HG03457 (cell line): ENCODE measurements around the gene UBP1.
"Not testable (repeated sequence)": the region's sequence is repeated elsewhere in the genome, so short reads cannot be mapped to it uniquely, and the experiment has no call there.

Source experiments
- ATAC-seq: cut with Tn5 transposase; IDR thresholded peaks from one replicate; pipeline ENCODE4 v1.9.1; 2021; ENCODE audit warnings: moderate number of reproducible peaks; ENCODE audit not compliant: unreplicated experiment

Gene UBP1

DNA sequence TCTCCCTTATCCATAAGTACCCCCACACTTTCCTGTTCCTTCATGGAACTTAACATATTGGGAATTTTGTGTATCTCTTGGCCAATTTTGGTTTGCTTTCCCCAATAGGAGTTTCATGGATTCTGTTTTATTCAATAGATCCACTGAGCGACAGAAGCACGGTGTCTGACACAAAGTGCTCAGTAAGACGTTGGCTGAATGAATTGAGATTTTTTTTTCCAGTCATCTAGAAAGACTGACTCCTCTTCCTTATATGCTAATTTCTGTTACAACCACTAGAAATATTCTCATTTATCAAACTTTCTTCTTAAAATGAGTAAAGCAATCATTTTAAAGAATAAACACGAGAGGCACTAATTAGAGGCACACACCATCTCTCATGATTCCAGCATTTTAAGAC lies 48.1 kb downstream of the UBP1 start:
- no peak for ATAC-seq

DNA sequence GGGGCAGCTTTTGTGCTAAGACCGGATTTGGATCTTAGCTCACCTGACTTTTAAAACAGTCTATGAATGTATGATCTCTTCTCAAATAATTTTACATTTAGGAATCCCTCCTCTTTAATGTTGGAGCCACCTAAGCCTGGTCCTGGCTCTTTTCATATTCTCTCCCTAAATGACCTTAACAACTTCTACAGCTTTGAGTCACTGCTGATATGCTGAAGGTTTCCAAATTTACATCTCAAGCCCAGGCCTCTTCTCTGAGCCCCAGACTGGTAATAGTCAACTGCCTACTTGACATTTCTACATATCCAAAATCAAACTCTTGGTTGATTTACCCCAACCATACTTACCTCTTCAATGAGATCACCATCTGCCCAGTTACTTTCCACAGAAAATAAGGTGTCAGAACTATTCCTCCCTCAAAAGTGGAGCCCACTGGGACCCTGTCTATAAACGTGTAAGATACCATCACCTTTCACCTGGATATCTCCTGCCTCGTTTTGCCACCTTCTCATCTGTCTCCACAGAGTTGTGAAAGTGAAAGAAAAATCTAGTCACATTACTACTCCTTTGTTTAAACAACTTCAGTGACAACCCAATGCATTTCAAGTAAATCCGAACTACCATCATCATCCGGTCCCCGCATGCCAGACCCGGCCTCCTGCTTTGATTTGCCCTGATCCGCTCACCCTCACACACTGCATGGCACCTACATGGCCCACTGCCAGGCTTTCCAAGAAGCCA lies 48.8 kb downstream of the UBP1 start:
- ATAC-seq = no peak

DNA sequence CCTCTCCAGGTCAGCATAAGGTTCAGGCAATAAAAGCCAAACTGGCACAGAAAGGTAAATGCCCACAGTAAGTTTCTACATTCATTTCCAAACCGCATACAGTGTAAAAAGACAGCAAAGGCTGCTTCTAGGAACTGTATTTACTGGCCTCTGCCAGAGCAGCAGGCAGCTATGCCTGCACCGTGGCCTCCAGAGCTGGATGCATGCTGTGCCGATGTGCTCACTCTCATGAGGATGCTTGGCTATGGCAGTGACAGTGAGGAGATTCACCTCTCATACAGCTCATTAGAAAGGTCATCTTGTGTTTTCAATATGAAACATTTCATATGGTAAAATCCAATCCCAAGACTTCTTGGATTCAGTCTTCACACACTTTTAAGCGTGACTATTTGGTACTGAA lies 50.3 kb downstream of the UBP1 start:
- ATAC-seq = no peak

DNA sequence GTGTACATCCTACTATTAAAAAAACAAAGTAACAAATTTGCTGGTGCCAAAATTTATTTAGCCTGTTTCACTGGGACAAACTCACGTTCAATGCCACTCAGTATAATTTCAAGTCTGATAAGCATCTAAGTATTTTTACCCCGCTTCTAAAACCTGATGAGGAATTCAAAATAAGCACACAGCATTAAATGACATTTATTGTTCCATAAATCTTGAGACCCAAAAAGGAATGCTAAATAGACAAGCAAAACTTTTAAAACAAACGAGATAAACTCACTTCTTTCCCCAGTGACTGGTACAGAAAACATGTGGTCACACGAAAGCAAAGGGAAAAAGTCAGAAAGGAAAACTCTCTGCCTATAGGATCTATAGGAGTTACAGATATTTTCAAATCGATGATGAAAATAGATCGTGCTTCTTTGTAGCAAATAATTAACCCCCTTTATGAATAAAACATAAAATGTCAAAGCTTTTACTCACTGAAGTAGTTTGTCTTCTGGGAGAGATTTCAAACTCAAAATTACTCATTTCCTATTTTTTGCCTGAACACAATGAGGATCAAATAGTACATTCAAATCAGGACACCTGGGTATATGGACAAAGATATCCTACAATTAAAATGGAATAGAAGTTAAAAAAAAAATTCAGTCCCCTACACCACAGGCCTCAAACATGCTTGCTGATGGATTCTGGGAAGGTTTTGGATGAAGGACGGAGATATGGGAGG lies 51.7 kb downstream of the UBP1 start:
- ATAC-seq = no peak

DNA sequence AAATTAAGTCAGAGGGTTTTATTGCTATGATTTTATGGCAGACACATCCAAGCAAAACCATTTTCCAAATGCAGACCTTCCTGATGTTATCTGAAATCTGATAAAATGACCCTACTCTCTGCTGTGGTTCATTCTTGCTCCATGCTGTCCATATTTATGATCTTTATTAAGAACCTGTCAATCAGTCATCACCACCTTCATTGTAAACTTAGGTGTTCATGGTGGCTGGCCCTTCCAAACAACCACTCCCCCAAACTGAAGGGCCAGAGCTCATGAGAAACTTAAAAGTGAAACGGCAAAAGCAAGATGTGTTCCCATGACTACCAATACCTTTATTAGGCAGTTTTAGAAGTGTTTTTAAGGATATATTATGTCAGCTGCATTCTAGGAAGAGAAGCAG lies 53.6 kb downstream of the UBP1 start:
- no peak for ATAC-seq

DNA sequence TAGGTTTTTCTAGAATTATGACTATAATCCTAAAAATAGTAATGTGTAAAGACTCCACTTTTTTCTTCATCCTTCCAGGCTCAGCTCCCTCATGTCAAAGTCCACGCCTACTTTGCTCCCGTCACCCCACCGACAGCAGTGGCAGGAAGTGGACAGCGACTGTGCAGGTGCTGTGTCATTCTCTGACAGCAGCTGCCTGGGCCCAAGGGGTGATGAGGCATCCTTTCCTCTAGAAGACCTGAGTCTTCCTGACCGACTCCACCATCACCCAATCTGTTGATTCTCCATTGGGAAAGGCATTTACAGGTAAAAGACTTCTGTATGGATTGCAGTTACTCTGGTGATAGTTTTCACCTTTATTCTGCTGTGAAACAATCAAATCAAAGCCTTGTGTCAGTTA lies 54.8 kb downstream of the UBP1 start:
- ATAC-seq = no peak

DNA sequence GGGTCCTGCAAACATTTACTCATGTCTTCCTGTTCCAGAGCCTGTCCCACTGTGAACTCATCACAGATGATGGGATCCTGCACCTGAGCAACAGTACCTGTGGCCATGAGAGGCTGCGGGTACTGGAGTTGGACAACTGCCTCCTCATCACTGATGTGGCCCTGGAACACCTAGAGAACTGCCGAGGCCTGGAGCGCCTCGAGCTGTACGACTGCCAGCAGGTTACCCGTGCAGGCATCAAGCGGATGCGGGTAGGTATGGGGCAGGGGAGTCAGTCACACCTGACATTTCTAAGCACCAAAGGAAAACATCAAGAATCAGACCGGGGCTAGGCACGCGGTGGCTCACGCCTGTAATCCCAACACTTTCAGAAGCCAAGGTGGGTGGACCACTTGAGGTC lies 56.3 kb downstream of the UBP1 start:
- no peak for ATAC-seq

DNA sequence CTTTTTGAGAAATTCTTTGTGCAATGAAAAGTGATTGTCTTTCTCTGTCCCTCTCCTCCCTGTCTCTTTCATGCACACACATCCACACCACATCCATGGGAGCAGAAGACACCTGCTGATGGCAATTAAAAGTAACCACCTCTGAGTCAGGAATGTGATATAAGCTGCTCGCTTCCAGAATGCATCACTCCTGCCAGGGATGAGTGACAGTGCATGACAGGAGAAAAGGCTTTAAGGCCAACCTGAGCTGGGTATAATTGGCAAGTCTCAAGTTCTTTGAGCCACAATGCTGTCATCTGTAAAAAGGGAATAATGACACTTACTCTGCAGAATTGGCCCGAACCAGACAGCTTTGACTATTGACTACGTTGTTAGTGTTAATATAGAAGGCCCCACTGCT lies 59.6 kb downstream of the UBP1 start:
- no peak for ATAC-seq

DNA sequence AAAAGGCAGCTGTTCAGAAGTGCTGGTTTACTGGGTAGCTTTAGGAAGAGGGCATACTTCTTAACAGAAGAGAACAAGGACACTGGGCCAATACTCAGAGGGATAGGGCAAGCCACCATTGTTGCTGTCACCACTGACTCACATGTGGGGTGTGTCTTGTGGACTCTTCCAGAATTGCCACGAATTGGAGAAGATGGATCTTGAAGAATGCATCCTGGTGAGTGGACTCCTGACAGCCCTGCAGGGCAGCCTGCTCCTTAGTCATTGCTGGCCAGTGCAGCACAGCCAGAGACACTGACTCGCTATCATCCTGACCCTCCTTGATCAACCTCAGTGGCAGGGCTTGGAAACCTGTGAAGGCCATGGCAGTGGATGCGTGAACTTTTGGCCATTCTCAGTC lies 62.3 kb downstream of the UBP1 start:
- ATAC-seq = no peak

DNA sequence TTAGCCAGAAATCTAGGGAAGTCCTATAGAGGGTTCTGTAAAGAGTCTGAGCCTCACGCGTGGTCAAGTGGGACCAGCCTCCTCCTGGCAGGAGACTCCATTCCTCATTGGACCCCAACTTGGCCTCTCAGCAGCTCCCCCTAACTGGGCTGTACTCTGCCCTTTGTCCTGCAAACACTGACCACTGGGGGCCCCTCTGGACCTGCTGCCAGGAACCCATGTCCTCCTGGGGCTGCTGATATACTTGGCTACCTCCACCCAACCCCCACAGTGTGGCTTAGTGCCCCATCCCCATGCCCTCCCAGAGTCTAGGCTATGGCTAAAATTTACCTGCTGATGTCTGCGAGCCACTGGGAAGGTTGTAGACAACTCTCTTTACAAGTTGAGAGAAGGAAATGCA lies 62.7 kb downstream of the UBP1 start:
- no peak for ATAC-seq

DNA sequence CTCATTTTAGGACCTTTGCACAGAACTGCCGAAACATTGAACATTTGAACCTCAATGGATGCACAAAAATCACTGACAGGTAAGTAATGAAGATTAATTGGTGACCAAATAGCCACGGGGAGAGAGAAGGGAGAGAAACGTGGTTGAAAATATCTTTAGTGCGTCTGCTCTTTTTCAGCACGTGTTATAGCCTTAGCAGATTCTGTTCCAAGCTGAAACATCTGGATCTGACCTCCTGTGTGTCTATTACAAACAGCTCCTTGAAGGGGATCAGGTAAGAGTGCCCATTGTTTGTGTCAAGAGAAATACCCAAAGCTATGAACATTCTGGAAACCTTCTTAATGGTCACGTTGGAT lies 67.1 kb downstream of the UBP1 start:
- ATAC-seq = no peak

DNA sequence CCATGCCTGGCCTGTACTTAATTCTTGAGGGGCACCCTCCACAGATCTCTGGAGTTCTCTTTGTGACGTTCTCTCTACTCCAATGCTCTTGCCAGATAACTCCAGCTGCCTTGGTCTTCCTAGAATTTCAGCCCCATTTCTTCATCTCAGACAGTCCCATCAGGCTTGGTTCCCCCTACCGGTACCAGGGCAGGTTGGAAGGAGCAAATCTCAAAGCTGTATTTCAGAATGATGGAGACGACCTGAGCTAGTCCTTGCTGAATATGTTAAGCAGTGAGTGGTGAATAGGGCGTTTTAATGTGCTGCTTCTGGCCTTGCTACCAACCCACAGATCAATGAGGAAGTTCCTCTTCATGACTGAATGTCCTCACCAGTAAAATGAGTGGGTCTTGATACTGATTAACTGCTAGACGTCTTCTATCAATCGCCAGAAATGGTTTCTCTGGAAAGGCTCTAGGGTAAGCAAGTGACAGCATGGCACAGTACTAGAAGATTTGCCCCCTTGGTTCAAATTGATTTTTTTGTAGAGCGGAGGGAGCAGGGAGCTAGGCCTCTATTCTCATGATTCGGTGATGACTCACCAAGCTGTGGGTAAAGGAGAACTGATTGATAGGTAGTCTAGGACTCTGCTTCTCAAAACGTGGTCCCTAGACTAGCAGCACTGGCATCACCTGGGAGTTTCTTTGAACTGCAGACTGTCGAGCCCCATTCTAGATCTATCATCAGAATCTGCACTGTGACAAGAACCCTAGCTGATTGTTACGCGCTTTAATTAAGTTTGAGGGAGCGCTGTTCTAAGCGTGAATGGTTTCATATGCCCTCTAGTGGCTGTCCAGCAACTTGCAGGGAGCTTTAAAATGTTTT lies 67.8 kb downstream of the UBP1 start:
- no peak for ATAC-seq

DNA sequence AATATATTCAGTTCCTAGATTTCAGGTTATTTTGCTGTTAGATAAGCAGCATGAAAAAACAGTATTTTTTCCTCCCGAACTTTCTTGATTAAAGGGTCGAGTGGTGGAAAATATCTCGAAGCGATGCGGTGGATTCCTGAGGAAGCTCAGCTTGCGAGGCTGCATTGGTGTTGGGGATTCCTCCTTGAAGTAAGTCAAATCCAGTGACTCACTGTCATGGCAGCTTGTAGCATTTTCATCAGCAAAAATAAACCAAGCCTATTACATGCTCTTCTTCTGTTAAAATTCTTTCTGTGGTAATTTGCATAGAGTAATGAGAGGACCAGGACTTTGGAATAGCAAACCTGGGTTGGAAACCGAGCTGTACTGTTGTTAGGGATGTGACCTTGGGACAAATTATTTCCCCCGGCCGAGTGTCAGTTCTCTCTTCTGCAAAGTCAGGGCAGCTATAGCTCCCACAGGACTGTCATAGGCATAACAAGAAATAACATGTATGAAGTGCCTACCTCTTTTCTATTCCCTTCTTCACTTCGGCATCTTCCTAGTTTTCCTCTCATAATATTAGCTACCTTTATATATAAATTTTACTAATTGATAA lies 75.6 kb downstream of the UBP1 start:
- ATAC-seq = no peak

DNA sequence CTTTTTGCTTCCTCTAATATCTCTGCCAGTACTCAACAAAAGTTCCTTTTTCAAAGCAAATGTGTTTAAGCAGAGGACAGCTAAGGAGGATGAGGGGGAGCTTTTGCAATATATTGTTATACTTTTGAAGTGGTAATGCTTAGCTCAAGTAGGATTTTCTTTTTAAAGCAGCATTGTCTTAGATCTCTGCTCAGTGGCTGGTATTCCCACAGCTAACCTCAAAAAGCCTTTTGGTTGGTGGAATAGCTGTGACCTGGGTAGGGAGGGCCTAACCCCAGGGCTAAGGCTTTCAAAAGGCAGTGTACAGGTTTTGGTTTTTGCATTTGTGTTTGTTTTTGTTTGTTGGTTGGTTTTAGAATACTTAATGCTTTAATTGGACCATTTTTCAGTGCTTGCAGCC lies 76.1 kb downstream of the UBP1 start:
- no peak for ATAC-seq

DNA sequence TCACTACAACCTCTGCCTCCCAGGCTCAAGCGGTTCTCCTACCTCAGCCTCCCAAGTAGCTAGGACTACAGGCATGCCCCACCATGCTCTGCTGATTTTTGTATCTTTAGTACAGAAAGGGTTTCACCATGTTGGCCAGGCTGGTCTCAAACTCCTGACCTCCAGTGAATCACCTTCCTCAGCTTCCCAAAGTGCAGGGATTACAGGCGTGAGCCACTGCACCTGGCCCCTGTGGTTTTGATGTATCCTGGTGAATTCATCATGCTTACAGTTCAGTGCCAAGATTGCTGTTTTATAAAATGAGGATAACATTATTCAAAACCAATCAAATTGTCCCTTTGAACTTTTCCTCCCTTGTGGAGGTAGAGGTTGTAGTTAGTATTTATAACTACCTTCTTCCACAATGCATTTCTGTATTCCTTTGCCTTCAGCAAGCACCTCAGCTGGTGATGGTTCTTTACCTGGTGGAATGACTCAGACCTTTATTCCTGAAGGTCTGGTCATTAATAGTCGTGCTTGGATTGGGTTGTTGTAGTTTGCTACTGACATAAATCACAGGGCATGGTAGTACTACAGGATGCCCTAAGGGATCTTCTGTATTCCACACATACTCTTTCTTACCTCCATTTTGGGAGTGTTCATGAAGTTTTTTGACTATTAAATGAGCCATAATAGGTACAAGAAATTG lies 76.9 kb downstream of the UBP1 start:
- no peak for ATAC-seq

DNA sequence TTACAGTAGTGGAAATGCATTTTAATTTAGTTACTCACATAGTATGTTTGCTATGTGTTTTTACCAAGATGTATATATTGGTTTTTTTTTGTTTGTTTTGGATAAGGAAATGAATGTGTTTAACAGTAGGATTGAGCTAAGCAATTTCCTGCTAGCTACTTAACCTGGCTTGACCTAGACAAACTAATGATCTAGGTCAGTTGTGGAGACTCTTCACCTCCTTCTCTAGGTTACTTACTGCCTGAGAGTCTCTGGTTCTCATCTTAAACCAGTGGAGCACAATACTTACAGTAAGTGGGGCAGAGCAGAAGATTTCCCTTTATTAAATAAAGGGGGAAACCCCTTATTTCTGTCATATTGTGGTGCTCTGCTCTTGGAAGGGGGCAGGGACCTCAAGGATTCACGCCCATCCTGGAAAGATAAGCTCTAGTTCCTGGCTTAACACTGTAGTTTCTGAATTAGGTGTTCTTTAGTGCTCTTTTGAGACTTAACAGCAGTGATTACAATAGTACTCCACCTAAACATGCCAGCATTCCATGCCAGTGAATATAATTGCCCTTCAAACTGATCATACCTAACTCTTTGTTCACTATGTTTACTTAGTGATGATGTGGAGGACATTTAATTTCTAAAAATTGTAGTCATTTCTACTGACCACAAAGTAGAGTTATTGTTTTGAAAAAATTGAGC lies 79.9 kb downstream of the UBP1 start:
- ATAC-seq = no peak

DNA sequence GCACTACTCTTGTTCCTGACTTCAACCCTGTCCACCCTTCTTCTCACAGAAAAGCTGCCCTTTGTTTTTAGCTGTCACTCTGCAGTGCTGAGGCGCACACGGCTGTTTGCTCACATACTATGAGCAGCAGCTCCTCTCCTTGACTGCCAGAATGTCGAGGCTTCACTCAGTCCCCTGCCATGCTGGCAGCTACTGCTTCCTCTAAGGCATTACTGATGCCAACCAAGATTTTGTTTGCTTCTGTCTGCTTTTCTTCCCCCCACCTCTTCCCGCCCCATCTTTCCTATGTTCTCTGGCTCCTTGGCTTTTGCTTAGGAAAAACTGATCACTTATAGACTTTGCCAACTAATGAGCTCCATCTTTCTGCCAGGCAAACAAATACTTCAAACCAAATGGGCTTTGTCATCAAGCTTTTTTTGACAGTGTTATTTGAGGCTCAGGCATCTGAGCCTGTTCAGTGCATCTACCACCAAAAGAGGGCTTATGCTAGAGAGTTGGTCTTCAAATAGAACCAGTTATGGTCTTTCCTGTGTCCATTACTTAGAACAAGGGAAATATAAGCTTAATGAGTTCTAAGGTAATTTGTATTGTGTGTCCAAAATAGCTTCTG lies 81.9 kb downstream of the UBP1 start:
- no peak for ATAC-seq

DNA sequence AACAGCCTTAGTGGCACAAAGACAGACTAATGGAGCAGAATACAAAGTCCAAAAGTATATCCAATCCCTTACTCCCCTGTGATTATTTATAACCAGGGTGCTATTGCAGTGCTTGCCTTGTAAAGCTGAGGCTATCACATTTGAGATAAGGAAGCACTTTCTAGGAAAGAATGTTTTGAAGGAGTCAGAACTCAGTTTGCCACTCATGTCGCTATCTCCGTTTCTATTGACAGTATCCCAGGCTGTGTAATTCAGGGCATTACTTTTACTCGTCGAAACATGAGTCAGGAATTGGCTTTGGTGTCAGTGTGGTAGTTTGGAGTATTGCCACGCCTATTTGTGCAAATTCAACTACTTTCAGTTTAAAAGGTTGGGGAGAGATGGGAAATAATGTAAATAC lies 84.6 kb downstream of the UBP1 start:
- ATAC-seq = no peak

DNA sequence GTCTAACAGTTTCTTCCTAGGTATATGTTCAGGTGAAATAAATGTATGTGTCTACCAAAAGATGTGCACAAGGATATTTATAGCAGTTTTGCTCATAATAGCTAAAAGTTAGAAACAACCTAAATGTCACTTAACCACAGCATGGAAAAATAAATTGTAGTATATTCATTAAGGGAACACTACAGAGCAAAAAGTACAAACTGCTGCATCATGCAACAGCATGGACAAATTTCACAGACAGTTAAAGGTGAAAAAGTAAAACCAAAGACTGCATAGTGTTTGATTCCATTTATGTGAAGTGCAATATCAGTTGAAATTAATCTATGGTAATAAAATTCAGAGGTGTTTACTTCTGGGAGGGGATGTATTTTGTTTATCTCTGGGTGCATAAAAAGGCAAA lies 100.4 kb downstream of the UBP1 start:
- ATAC-seq = no peak

DNA sequence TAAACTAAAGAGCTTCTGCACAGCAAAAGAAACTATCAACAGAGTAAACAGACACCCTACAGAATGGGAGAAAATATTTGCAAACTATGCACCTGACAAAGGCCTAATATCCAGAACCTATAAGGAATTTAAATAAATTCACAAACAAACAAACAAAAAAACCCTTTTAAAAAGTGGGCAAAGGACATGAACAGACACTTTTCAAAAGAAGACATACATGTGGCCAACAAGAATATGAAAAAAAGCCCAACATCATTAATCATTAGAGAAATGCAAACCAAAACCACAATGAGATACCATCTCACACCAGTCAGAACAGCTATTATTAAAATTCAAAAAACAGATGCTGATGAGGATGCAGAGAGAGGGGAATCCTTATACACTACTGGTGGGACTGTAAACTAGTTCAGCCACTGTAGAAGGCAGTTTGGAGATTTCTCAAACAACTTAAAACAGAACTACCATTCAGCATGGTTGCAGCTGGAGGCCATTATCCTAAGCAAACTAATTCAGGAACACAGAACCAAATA lies 101.2 kb downstream of the UBP1 start:
- ATAC-seq = not testable (repeated sequence)
